ENCODE results near the gene SLC8A1. TPM values are rescaled to one million over a fixed set of nuclear protein-coding genes. Genes with fewer than 3 reads are reported as not detected.
A peak's percentile ranks its signal among the peaks of the same experiment; 100 is the strongest.

The SLC8A1 gene
- total and polyA plus RNA-seq, 7 donors, result 0.20 to 4.9 (median 2.3) TPM

DNA sequence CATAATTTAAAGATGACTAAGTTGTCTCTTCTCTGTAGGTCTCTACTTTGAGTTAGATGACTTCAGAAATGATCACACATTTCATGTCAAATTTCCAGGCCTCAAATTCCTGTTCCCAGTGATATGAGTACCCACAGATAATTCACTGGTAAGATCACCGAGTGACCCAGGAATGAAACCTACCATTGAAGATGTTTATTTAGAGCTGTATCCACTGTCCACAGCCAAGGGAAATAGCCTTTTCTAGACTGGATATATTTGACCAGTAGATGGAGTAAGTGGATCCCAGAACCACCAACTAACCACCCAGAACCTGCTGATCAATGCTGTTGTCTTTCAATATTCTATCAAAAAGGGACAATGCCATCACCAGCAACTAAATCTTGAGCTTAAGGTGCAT lies 238.8 kb downstream of the SLC8A1 start:
- no peaks in the 10 kb centered on the region for H3K36me3 ChIP-seq (ENCODE audit: insufficient read depth in 1 of 2, low read depth in 1 of 2)
- H3K27me3 ChIP-seq (ENCODE audit: insufficient read depth in 3 of 3, low read length in 2 of 3), result no peaks in the 10 kb centered on the region
- H3K4me3 ChIP-seq, result no peak overlapping the region
- no peaks in the 10 kb centered on the region for H3K4me1 ChIP-seq
- intact Hi-C loops (cut with DNase I), result loop anchor here in 1 of 2 donors (10.0 kb wide), 1 partner anchor 342 kb away; no protein-coding TSS in a partner anchor
- TF ChIP-seq, protein P1, sequence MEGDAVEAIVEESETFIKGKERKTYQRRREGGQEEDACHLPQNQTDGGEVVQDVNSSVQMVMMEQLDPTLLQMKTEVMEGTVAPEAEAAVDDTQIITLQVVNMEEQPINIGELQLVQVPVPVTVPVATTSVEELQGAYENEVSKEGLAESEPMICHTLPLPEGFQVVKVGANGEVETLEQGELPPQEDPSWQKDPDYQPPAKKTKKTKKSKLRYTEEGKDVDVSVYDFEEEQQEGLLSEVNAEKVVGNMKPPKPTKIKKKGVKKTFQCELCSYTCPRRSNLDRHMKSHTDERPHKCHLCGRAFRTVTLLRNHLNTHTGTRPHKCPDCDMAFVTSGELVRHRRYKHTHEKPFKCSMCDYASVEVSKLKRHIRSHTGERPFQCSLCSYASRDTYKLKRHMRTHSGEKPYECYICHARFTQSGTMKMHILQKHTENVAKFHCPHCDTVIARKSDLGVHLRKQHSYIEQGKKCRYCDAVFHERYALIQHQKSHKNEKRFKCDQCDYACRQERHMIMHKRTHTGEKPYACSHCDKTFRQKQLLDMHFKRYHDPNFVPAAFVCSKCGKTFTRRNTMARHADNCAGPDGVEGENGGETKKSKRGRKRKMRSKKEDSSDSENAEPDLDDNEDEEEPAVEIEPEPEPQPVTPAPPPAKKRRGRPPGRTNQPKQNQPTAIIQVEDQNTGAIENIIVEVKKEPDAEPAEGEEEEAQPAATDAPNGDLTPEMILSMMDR (IDR thresholded peaks at IDR 0.05), result peak; percentile 37
- no peak for DNase-seq
- peaks cover 10% of the 10 kb centered on the region for H3K9me3 ChIP-seq
- no peak overlapping the region for H3K27ac ChIP-seq
- 18 to 19% (median 19%) methylated on average over 1 of the region's 1 CpG for WGBS, 3 donors
- ATAC-seq, result peak in 2 of 4 donors; percentile 49 to 54

DNA sequence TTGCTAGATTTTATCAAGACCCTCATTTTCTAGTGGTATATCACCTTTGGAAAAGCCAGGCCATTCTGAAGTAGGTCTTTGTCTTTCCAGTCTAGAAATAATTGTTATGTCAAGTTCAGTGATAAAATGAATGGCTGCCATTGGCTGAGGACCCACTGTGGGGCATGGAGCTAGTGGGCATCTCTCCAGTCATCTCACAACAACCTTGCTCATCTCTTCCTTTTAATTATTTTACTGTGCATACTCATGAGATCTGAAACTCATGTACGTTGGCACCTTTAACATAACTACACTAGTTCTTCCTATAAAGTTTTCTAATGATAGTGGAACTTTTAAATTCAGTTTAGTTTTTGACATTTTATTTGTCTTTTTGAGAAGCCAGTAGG lies 240.9 kb downstream of the SLC8A1 start:
- TF ChIP-seq, protein P1 (IDR thresholded peaks at IDR 0.05), result no peak
- Histone ChIP-seq H3K27ac (no peak overlapping the region), H3K4me1 (no peaks in the 10 kb centered on the region), H3K9me3 (no peaks in the 10 kb centered on the region), H3K27me3 (ENCODE audit: insufficient read depth in 3 of 3, low read length in 2 of 3) (no peaks in the 10 kb centered on the region), H3K4me3 (no peak overlapping the region), H3K36me3 (ENCODE audit: insufficient read depth in 1 of 2, low read depth in 1 of 2) (no peaks in the 10 kb centered on the region)
- 85 to 95% (median 89%) methylated on average over 1 of the region's 1 CpG for WGBS, 3 donors
- no peak for DNase-seq
- ATAC-seq, result no peak
- intact Hi-C loops (cut with DNase I), result loop anchor here in 1 of 2 donors (10.0 kb wide), 1 partner anchor 344 kb away; no protein-coding TSS in a partner anchor

DNA sequence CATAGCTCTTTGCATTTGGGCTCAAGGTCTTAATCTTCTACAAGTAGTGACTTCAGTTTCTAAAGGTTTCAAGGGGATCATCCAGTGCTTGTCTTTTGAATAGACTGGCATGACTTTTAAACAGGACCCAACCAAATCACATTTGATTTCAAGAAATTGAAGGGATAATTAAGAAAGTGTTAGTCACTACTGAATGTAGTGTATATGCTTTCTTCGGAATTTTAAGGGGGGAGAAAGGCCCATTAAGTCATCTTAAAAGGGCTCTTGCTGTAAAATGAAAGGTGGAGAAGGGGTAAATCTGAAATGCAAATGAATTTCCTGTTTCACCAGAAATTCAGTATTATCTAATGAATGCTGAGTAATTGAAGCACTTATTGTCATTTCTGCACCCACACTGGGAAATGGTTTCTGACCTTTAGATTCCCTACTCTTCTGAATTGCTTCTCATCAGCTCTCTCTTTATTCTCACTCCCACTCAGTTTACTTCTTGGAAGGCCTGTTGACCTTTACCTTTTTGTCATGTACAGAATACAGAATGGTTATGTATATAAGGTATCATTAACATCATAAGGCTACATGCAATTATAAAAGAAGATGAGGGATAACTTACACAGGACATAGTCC lies 241.4 kb downstream of the SLC8A1 start:
- ATAC-seq, result no peak
- H3K9me3 ChIP-seq, result no peaks in the 10 kb centered on the region
- no peak overlapping the region for H3K27ac ChIP-seq
- no peaks in the 10 kb centered on the region for H3K27me3 ChIP-seq (ENCODE audit: insufficient read depth in 3 of 3, low read length in 2 of 3)
- intact Hi-C loops (cut with DNase I), result loop anchor here in 1 of 2 donors (10.0 kb wide), 1 partner anchor 344 kb away; no protein-coding TSS in a partner anchor
- H3K4me3 ChIP-seq, result no peak overlapping the region
- no peaks in the 10 kb centered on the region for H3K36me3 ChIP-seq (ENCODE audit: insufficient read depth in 1 of 2, low read depth in 1 of 2)
- 94 to 97% (median 96%) methylated on average over 1 of the region's 1 CpG for WGBS, 3 donors
- TF ChIP-seq, protein P1 (IDR thresholded peaks at IDR 0.05), result no peak
- DNase-seq, result no peak
- H3K4me1 ChIP-seq, result no peaks in the 10 kb centered on the region

DNA sequence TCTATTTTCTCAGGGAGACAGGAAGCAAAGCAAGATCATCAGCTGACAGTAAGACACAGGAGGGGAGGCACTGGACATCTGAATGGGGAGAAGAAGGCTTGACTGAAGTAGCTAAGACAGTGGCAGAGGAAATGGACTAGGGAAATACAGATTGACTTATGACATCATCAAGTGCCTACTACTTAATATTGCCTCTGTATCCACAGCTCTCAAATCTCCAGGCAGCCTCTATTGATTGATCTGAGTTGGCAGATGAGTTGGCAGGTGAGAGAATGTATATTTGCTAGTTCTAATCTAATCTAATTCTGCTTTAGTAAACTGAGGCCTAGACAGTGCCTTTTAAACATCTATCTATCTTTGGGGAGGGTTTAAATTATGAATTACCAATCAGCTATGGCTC lies 242.1 kb downstream of the SLC8A1 start:
- intact Hi-C loops (cut with DNase I), result loop anchor here in 1 of 2 donors (10.0 kb wide), 1 partner anchor 345 kb away; no protein-coding TSS in a partner anchor
- ATAC-seq (no peak), DNase-seq (no peak)
- no peaks in the 10 kb centered on the region for H3K27me3 ChIP-seq (ENCODE audit: insufficient read depth in 3 of 3, low read length in 2 of 3)
- no peak overlapping the region for H3K4me3 ChIP-seq
- no peaks in the 10 kb centered on the region for H3K9me3 ChIP-seq
- no peaks in the 10 kb centered on the region for H3K36me3 ChIP-seq (ENCODE audit: insufficient read depth in 1 of 2, low read depth in 1 of 2)
- TF ChIP-seq, protein P1 (IDR thresholded peaks at IDR 0.05), result no peak
- H3K27ac ChIP-seq, result no peak overlapping the region
- H3K4me1 ChIP-seq, result no peaks in the 10 kb centered on the region

DNA sequence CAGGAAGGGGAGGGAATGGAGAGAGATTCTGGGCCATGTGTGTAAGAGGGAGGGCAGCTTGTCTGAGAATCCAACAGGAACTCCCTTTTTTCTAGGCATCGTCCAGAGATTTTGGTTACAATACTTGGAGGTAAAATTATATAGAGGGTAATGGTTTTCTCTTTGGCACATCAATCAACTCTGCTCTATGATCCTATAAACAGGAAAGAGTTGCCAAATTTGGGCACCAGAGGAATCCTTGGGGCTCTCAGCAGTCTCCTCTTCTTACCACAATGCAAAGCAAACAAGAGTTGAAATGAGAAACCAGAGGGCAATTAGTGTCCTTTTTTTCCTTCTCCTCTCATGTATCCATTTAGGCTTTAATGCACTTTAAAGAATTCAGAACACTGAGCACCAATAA lies 243.4 kb downstream of the SLC8A1 start:
- Histone ChIP-seq H3K36me3 (ENCODE audit: insufficient read depth in 1 of 2, low read depth in 1 of 2) (no peaks in the 10 kb centered on the region), H3K27ac (no peak overlapping the region), H3K4me3 (no peak overlapping the region), H3K27me3 (ENCODE audit: insufficient read depth in 3 of 3, low read length in 2 of 3) (no peaks in the 10 kb centered on the region), H3K4me1 (no peaks in the 10 kb centered on the region), H3K9me3 (no peaks in the 10 kb centered on the region)
- intact Hi-C loops (cut with DNase I), result no loop called here
- 88 to 94% (median 94%) methylated on average over 1 of the region's 1 CpG for WGBS, 3 donors
- no peak for DNase-seq
- ATAC-seq, result no peak
- TF ChIP-seq, protein P1 (IDR thresholded peaks at IDR 0.05), result no peak

Measured in psoas muscle (tissue), 8 donors.